ENCODE results near the gene KLHDC4.
A peak's percentile ranks its signal among the peaks of the same experiment; 100 is the strongest.
"Not testable (repeated sequence)": the region's sequence is repeated elsewhere in the genome, so short reads cannot be mapped to it uniquely, and the experiment has no call there.

Gene KLHDC4

GRCh38 chr16:87788730-87789436, 23.1 kb upstream of the KLHDC4 start:
- DNase-seq (ENCODE audit: low spot score): not testable (repeated sequence)

- not testable (repeated sequence) for DNase-seq (ENCODE audit: low spot score)
These were observed 21.8 kb upstream of the KLHDC4 start for GRCh38 chr16:87787451-87788091.

DNA sequence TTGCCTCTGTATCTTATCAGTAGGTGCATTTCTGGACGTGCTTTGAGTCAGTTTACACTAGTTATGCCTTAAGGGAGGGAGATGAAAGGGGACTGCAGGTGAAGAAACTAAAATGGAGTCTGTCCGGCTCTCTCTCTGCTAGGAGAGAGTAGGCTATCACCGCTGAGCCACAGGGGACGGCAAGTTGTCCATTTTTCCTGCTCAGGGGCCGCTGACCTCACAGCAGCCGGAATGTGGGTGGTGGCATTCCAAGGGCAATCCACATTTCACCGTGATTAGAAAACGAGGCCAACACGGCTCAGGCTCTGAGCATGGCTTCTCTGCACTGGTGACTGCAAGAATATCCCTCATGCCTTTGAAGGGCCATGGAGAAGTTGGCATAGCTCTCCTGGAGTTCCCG, 19.0 kb upstream of the KLHDC4 start:
- DNase-seq (ENCODE audit: low spot score): no peak

- no peak for DNase-seq (ENCODE audit: low spot score)
These were observed 16.2 kb upstream of the KLHDC4 start for GRCh38 chr16:87782033-87782432.

DNA sequence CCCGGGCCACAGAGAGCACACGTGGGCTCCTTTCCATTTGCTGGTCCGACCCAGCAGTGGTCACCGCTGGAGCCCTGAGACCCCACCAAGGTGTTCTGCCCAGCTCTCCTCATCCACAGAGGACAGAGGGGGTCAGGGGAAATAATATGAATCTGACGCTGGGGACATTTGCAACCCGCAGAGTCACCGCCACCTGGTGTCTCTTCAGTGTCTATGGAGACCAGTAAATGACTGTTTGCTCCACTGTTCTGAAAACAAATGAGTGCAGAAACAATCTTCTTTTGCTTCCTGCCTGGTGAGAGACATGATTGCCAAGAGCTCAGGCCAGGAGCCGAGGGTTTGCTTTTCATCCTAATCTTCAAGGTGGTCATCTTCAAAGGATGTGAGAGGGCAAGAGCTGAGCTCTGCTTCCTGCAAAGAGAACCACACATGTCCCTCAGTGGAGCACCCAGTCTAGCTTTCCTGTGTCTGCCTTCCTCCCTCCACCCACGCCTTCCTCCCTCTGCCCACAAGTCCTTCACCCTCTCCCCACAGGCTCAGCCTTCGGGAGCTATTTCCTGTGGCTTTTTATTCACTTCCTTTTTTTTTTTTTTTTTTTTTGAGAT, 14.7 kb upstream of the KLHDC4 start:
- no peak for DNase-seq (ENCODE audit: low spot score)

GRCh38 chr16:87778830-87779579, 13.2 kb upstream of the KLHDC4 start:
- DNase-seq (ENCODE audit: low spot score): peak; percentile 93

DNA sequence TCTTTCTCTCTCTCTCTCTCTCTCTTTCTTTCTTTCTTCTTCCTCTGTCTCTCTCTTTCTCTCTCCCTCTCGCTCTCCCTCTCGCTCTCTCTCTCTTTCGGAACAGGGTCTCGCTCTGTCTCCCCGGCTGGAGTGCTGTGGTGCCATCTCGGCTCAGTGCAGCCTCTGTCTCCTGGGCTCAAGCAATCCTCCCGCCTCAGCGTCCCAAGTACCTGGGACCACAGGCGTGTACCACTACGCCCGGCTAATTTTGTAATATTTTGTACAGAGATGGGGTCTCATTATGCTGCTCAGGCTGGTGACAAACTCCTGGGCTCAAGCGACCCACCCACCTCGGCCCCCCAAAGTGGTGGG, 12.7 kb upstream of the KLHDC4 start:
- peak; percentile 21 for DNase-seq (ENCODE audit: low spot score)

- not testable (repeated sequence) for DNase-seq (ENCODE audit: low spot score)
These were observed 8.1 kb upstream of the KLHDC4 start for GRCh38 chr16:87773836-87774235.

DNA sequence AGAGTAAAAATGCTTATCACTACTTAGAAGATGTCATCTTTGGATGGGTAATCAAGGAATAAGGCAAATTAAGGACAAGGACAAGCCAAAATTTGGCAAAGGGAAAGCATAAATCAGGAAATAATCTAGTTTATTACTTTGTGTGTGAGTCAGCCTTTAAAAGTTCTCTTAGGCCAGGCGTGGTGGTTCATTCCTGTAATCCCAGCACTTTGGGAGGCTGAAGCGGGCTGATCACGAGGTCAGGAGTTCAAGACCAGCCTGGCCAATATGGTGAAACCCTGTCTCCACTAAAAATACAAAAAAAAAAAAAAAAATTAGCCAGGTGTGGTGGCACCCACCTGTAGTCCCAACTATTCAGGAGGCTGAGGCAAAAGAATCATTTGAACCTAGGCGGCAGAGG, 1.7 kb upstream of the KLHDC4 start:
- not testable (repeated sequence) for DNase-seq (ENCODE audit: low spot score)

DNA sequence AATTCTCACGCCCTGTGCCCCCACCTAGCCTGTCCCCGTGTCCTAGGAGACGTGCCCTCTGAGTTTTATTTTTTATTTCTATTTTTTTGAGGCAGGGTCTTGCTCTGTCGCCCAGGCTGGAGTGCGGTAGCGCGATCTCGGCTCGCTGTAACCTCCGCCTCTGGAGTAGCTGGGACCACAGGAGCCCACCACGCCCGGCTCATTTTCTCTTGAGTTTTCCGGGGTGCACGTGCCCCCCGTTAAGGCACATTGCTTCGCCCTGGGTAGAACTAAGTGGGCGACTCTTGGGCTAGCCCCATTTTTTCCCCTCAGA, 655 bp upstream of the KLHDC4 start:
- DNase-seq (ENCODE audit: low spot score): no peak

GRCh38 chr16:87765473-87765775, 362 bp downstream of the KLHDC4 start:
- no peak for DNase-seq (ENCODE audit: low spot score)

- DNase-seq (ENCODE audit: low spot score): no peak
These were observed 950 bp downstream of the KLHDC4 start for GRCh38 chr16:87764600-87765472.

DNA sequence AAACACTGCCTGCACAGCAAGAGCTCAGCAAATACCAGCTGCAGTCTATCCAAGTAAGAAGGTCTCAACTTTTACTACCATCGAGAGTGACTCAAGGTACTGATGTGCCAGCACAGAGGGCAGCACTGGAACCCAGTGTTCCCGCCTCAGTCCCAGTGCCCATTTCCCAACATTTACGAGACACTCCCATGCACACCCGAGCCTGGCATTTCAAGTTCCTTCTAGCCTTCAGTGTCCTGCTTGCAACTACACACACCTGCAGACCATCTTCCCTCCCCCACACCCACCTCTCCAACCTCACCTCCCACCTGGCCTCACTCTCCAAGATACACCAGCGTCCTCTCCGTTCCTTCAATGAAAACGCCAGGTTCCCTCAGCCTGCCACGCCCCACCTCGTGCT, 3.2 kb downstream of the KLHDC4 start:
- DNase-seq (ENCODE audit: low spot score): no peak

DNA sequence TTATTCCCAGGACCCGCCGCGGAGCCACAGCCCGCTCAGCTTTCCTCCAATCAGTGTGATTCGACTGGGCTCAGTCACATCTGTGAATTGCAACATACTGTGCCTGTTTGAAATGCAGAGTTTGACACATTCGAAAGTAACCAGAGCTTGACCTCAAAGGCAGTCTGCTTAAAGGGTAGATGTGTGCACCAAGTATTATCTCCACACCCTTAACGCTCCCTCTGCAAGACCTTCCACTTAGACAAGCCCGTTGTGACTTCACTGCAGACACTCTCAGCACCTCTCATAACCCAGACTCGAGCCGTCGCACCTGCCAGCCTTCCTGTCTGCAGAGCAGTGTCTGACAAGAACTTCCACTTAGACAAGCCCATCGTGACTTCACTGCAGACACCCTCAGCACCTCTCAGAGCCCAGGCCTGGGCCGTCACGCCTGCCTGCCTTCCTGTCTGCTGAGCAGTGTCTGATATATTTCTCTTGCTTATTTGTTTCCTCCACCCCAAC, 3.7 kb downstream of the KLHDC4 start:
- DNase-seq (ENCODE audit: low spot score): no peak

DNA sequence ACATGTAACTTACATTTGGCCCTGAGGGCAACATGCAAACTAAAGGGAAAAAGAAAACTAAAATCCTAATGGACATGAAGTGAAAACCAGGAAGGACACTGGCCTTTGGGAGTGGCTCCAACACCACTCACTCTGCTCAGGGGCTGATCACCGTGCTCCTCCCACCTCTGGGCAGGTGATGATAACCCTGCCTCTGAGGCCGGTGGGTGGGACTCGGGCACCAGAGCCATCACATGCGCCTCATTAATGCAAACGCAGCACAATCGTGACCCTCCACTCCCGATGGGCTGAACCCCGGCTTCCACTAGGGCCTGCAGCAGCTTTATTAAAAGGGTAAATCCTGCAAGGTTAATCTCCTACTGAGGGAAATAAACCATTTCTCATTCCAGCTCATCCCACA, 4.7 kb downstream of the KLHDC4 start:
- DNase-seq (ENCODE audit: low spot score): peak; percentile 14

DNA sequence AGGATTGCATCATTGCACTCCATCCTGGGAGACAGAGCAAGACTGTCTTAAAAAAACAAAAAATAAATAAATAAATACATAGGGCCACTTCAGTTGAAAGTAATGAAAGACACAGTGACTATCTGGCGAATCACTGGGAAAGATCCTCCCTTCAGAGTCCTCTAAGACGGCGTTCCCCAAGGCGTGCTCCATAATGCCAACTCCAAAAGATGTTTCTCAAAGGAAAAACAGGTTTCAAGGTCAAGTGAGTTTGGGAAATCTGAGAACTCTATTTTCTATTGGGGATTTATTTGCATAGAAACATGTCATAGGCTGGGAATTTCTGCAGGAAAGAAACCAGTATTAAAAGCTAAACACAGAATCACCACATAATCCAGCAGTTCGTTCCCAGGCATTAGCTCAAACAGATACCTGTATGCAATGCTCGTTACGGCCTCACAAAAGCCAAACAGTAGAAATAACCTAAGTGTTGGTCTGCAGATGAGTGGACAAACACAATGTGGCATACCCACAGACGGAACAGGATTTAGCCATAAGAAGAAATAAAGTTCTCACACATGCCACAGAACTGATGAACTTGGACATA, 7.9 kb downstream of the KLHDC4 start:
- no peak for DNase-seq (ENCODE audit: low spot score)

- DNase-seq (ENCODE audit: low spot score): no peak
These were observed 11.3 kb downstream of the KLHDC4 start for GRCh38 chr16:87754535-87754934.

DNA sequence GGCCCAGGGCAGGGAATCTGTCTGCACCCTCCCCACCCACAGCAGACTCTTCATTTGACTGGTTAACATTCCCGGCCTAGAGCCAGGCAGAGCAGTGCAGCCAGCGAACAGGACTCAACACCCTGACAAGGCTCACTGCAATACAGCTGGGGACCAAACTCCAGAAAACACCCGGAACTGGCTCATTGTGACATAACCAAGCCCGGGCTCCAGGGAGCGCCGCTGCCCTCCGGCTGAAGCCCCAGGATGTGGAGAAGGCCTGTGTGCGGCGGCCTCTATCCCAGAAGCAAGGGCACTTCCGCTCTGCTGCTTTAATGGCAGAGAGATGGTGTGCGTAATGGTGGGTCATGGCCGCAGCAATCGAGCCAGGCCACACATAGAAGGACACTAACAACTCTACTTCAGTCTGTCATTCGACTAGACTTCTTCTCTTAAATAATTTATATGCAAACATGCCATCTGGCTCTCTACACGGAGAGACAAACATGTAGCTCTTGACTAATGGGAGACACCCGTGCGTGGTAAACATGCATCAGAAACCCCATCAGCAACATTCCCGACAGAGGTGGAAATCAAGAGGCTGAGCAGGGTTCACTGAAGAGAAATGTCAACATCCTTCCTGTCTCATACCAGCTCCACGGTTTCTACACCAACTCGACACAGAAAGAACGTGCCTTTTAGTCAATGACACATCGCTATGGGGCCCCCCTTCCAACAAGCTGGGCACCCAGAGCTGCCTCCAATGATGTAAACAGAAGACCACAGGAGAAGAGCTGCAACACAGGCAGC, 18.0 kb downstream of the KLHDC4 start:
- DNase-seq (ENCODE audit: low spot score): no peak

- no peak for DNase-seq (ENCODE audit: low spot score)
These were observed 19.6 kb downstream of the KLHDC4 start for GRCh38 chr16:87746178-87746577.

- peak; percentile 40 for DNase-seq (ENCODE audit: low spot score)
These were observed 20.9 kb downstream of the KLHDC4 start for GRCh38 chr16:87744750-87745514.
